ENCODE data around the gene CYP27C1.
"Not testable (repeated sequence)": the region's sequence is repeated elsewhere in the genome, so short reads cannot be mapped to it uniquely, and the experiment has no call there.

CYP27C1 gene

DNA sequence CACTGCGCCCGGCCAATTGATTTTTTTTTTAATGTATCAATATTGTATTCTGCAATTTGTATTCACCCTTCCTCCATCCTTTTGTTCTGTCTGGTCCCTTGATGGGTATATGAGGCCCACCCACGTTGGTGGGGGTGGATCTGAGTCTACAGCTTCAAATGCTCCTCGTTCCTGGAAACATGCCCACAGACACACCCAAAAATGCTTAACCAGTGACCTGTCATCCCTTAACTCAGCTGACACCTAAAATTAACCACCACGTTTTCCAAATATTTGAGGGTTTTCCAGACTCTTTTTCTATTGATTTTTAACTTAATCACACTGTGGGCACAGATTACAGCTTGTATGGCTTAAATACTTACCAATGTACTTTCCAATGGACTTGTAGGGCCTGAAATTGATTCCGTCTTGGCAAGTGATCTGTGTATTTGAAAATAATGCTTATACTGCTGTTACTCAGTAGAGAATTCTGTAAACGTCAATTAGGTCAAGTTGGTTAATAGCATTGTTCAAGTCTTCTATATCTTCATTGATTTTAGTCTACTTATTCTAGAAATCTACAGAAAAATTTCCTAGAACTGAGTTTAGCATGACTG, 34.4 kb upstream of the CYP27C1 start:
- H3K4me3 ChIP-seq (ENCODE audit: low read depth, low read length), result no peak overlapping the region
- TF ChIP-seq, protein P1, sequence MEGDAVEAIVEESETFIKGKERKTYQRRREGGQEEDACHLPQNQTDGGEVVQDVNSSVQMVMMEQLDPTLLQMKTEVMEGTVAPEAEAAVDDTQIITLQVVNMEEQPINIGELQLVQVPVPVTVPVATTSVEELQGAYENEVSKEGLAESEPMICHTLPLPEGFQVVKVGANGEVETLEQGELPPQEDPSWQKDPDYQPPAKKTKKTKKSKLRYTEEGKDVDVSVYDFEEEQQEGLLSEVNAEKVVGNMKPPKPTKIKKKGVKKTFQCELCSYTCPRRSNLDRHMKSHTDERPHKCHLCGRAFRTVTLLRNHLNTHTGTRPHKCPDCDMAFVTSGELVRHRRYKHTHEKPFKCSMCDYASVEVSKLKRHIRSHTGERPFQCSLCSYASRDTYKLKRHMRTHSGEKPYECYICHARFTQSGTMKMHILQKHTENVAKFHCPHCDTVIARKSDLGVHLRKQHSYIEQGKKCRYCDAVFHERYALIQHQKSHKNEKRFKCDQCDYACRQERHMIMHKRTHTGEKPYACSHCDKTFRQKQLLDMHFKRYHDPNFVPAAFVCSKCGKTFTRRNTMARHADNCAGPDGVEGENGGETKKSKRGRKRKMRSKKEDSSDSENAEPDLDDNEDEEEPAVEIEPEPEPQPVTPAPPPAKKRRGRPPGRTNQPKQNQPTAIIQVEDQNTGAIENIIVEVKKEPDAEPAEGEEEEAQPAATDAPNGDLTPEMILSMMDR (IDR thresholded peaks at IDR 0.05; ENCODE audit: low read depth, low read length), result no peak

DNA sequence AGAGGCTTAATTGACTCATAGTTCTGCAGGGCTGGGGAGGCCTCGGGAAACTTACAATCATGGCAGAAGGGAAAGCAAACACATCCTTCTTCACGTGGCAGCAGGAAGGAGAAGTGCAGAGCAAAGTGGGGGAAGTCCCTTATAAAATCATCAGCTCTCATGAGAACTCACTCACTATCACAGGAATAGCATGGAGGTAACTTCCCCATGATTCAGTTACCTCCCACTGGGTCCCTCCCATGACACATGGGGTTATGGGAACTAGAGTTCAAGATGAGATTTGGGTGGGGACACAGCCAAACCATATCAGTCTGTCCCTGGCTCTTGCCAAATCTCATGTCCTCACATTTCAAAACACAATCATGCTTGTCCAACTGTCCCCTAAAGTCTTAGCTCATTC, 21.1 kb upstream of the CYP27C1 start:
- H3K4me3 ChIP-seq (ENCODE audit: low read depth, low read length), result not testable (repeated sequence)

DNA sequence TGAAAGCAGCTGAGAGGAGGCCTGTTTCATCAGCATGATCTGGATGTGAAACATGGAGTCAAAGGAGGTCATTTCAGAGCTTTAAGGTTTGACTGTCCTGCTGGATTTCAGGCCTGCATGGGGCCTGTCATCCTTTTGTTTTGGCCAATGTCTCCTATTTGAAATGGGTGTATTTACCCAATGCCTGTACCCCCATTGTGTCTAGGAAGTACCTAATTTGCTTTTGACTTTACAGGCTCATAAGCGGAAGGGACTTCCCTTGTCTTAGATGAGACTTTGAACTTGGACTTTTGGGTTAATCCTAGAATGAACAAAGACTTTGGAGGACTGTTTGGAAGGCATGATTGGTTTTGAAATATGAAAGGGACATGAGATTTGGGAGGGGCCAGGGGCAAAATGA, 19.3 kb upstream of the CYP27C1 start:
- TF ChIP-seq, protein P1 (IDR thresholded peaks at IDR 0.05; ENCODE audit: low read depth, low read length), result no peak
- H3K4me3 ChIP-seq (ENCODE audit: low read depth, low read length), result no peak overlapping the region

DNA sequence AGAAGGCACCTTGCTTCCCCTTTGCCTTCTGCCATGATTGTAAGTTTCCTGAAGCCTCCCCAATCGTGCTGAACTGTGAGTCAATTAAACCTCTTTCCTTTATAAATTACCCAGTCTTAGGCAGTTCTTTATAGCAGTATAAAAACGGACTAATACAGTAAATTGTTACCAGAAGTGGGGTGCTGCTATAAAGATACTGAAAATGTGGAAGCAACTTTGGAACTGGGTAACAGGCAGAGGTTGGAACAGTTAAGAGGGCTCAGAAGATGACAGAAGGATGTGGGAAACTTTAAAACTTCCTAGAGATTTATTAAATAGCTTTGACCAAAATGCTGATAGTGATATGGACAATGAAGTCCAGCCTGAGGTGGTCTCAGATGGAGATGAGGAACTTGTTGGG, 17.7 kb upstream of the CYP27C1 start:
- not testable (repeated sequence) for H3K4me3 ChIP-seq (ENCODE audit: low read depth, low read length)

DNA sequence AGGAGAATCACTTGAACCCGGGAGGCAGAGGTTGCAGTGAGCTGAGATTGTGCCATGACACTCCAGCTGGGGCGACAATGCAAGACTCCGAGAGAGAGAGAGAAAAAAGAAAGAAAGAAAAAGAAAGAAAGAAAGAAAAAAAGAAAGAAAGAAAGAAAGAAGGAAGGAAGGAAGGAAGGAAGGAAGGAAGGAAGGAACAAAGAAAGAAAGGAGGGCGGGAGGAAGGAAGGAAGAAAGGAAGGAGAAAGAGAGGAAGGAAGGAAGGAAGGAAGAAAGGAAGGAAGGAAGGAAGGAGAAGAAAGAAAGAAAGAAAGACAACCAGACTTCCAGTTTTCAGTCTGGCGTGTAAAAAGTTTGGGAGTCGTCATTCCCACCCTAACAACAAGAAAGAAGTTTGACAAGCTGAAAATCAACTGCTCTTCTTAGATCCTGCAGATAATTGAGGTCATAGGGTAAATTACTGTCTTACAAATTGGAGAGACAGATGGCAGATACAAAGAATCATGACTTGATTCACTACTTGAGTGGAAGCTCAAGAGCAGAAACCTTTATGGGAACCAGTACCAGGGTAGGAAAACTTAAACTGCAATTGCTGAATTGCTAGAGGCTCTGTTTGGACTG, 15.1 kb upstream of the CYP27C1 start:
- TF ChIP-seq, protein P1 (IDR thresholded peaks at IDR 0.05; ENCODE audit: low read depth, low read length), result no peak
- H3K4me3 ChIP-seq (ENCODE audit: low read depth, low read length), result no peak overlapping the region

DNA sequence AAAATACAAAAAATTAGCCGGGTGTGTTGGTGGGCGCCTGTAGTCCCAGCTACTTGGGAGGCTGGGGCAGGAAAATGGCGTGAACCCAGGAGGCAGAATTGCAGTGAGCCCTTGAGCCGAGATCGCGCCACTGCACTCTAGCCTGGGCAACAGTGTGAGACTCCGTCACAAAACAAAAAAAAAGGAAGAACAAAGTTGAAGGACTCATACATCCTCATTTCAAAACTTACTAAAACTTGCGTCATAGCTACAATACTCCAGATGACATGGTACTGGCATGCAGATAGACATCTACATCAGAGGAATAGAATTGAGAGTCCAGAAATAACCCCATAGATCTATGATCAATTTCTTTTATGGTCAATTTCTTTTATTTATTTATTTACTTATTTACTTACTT, 13.6 kb upstream of the CYP27C1 start:
- H3K4me3 ChIP-seq (ENCODE audit: low read depth, low read length), result no peak overlapping the region
- TF ChIP-seq, protein P1 (IDR thresholded peaks at IDR 0.05; ENCODE audit: low read depth, low read length), result no peak

DNA sequence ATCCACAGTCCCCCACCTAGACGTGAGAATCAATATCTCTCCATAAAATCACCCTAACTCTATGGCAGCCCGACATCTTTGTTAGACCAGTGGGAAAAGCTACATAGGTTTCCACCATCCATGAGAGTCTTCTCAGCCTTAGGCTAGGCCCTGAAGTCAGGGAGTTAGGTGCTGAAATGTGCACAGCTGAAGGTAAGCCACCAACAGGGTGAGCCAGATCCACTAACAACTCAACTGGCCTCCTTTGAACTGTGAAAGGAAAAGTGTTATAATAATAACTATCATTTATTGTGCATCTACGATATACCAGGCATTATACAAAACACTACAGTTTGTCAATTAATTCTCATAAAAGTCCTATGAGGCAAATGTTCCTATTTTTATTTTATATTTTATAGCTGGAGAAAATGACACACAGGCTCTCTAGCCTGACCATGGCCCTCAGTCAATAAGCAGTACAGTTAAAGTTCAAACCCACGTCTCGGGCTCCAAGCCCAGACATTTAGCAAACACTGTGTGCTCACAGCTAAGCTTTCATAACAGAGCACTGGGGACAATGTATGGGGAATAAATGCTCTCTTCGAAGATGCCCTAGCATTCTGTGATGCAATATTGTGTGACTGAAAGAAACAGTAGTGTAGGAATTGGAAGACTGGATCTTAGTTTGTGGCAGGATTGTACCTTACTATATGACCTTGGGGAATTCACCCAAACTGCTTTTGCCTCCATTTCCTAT, 11.2 kb upstream of the CYP27C1 start:
- H3K4me3 ChIP-seq (ENCODE audit: low read depth, low read length), result no peak overlapping the region
- TF ChIP-seq, protein P1 (IDR thresholded peaks at IDR 0.05; ENCODE audit: low read depth, low read length), result no peak

DNA sequence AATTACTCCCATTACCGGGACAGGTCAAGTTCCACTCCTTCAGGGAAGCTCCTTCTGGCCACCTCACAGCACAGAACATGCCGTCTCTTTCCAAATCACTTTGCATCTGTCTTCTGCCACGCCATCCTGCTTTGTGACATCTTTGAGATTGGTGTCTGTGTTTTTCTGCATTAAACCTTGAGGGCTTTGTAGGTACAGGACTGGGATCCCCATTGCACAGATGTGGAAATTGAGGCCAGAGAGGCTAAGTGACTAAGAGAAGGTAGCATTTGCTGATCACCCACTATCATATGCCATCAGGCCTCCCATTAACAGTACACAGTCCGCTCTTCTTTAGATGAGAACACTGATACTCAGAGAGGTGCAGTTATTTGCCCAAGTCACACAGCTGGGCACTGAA, 9.5 kb upstream of the CYP27C1 start:
- H3K4me3 ChIP-seq (ENCODE audit: low read depth, low read length), result no peak overlapping the region
- TF ChIP-seq, protein P1 (IDR thresholded peaks at IDR 0.05; ENCODE audit: low read depth, low read length), result no peak

All from WI38 (cell line).